ENCODE results near the gene SKIL. TPM values are rescaled to one million over a fixed set of nuclear protein-coding genes. Genes with fewer than 3 reads are reported as not detected.

SKIL gene
- total RNA-seq, 4 donors from 2014 or later, result 44.1 to 75.4 (median 58.9) TPM

DNA sequence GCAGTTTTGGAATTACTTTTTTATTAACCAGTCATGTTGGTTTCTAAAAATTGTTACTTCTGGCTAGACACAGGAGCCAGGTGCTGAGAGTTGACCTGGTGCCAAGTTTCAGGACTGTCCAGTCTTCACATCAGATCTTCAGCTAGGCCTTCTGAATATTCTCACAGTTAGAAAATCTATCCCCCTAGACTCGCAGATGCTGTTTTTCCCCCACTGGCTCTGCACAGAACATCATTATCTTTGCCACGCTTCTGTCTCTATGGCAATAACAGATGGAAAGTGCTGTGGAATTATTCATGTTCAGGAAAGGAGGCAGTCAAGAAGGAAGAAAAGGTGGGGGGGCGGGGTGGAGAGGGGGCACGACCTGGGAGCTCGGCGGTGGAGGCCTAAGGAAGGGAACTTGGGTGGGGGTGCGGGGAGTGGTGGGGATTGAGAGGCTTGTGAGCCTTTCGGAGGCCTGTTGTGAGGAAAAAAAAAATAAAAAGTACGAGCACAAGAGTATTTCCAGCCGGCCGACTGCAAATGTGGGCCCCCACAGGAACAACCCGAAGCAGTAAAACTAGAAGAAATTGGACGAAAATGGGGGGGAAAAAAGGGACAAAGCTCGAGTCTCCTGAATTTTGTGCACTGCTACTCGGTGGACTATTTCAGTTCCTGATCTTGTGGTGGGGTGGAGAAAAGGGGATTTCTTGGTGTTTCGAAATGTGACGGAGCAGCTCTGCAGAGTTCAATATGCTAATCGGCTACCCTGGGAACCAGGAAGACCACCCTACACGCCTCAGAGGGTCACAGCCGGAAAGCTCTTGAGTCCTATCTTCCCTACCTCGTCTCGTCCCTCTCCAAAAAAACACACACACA, 1.5 kb upstream of the SKIL start:
- Histone ChIP-seq H3K27me3 (no peaks in the 10 kb centered on the region), H3K9me3 (no peaks in the 10 kb centered on the region), H3K4me1 (peaks cover 11 to 15% of the 10 kb centered on the region in 2 donors), H3K4me3 (replicated peaks in 1 of 3) (peak overlapping the region in 2 of 3 donors; percentile 18 to 96), H3K36me3 (peaks cover 0 to 2% of the 10 kb centered on the region in 2 donors), H3K27ac (peak overlapping the region; percentile 84 to 95 (median 89))
- TF ChIP-seq POLR2A (IDR thresholded peaks at IDR 0.05), result no peak
- TF ChIP-seq, protein P1, sequence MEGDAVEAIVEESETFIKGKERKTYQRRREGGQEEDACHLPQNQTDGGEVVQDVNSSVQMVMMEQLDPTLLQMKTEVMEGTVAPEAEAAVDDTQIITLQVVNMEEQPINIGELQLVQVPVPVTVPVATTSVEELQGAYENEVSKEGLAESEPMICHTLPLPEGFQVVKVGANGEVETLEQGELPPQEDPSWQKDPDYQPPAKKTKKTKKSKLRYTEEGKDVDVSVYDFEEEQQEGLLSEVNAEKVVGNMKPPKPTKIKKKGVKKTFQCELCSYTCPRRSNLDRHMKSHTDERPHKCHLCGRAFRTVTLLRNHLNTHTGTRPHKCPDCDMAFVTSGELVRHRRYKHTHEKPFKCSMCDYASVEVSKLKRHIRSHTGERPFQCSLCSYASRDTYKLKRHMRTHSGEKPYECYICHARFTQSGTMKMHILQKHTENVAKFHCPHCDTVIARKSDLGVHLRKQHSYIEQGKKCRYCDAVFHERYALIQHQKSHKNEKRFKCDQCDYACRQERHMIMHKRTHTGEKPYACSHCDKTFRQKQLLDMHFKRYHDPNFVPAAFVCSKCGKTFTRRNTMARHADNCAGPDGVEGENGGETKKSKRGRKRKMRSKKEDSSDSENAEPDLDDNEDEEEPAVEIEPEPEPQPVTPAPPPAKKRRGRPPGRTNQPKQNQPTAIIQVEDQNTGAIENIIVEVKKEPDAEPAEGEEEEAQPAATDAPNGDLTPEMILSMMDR (IDR thresholded peaks at IDR 0.05), result no peak
- 10 to 15% methylated on average over 22 of the region's 22 CpGs for WGBS, 2 donors
- intact Hi-C loops (cut with DNase I), result no loop called here
- peak; percentile 53 to 55 for DNase-seq

DNA sequence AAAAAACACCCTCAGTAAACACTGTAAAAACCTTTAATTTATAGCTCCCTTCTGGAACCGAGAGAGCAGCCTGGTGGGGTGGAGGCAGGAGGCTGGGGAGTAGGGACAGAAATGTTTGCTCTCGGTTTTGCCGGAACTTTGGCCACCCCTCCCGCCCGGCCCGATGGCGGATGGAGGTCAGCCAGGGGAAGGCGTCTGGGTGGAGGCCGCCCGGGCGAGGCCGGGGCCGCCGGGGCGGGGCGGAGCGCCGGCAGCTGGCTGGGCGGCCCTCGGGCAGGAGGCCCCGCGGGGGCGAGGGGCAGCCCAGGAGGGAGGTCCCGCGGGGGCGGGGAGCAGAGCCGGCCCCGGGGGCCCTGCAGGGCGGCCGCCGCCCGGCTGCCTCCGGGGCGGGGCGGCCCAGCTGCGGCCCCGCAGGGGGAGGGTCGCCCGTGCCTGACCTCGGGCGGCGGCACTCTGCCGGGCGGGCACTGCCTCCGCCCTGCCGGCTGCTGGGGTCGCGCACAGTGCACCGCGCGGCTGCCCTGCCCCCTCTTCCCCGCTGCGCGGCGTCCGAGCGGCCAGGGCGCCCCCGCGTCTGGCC, 829 bp upstream of the SKIL start:
- WGBS, 2 donors, result 0% methylated on average over 3 to 15 of the region's 60 CpGs
- intact Hi-C loops (cut with DNase I), result no loop called here
- Histone ChIP-seq H3K4me1 (peaks cover 11 to 22% of the 10 kb centered on the region in 2 donors), H3K27ac (peak overlapping the region; percentile 84 to 95 (median 89)), H3K9me3 (no peaks in the 10 kb centered on the region), H3K36me3 (peaks cover 0 to 2% of the 10 kb centered on the region in 2 donors), H3K4me3 (replicated peaks in 1 of 3) (peak overlapping the region in 2 of 3 donors; percentile 18 to 96), H3K27me3 (no peaks in the 10 kb centered on the region)
- TF ChIP-seq, protein P1 (IDR thresholded peaks at IDR 0.05), result no peak
- peak in 1 of 2 donors; percentile 59 for TF ChIP-seq POLR2A (IDR thresholded peaks at IDR 0.05)
- peak; percentile 79 to 80 for DNase-seq

- TF ChIP-seq, protein P1 (IDR thresholded peaks at IDR 0.05), result peak in 2 of 6 experiments; percentile 19 to 36
- no peak for TF ChIP-seq POLR2A (IDR thresholded peaks at IDR 0.05)
- Histone ChIP-seq H3K27ac (peak overlapping the region; percentile 87 to 100 (median 94)), H3K4me1 (peaks cover 15 to 28% of the 10 kb centered on the region in 2 donors), H3K36me3 (peaks cover 0 to 2% of the 10 kb centered on the region in 2 donors), H3K9me3 (no peaks in the 10 kb centered on the region), H3K4me3 (replicated peaks in 1 of 3) (peak overlapping the region; percentile 52 to 96 (median 56)), H3K27me3 (no peaks in the 10 kb centered on the region)
- intact Hi-C loops (cut with DNase I), result no loop called here
- WGBS, 2 donors, result 7 to 9% methylated on average over 11 to 13 of the region's 44 CpGs
- peak; percentile 82 to 84 for DNase-seq
Observed at GRCh38 chr3:170358042-170359010, 811 bp downstream of the SKIL start.

- 61 to 67% methylated on average over 20 of the region's 20 CpGs for WGBS, 2 donors
- peak overlapping the region in 1 of 3 donors; percentile 87 for H3K27ac ChIP-seq
- peak overlapping the region in 1 of 3 donors; percentile 96 for H3K4me3 ChIP-seq (replicated peaks in 1 of 3)
- peaks cover 0 to 2% of the 10 kb centered on the region in 2 donors for H3K36me3 ChIP-seq
- no peak for TF ChIP-seq POLR2A (IDR thresholded peaks at IDR 0.05)
- TF ChIP-seq, protein P1 (IDR thresholded peaks at IDR 0.05), result no peak
- DNase-seq, result no peak
- H3K4me1 ChIP-seq, result peaks cover 17 to 32% of the 10 kb centered on the region in 2 donors
- H3K9me3 ChIP-seq, result no peaks in the 10 kb centered on the region
- H3K27me3 ChIP-seq, result no peaks in the 10 kb centered on the region
- intact Hi-C loops (cut with DNase I), result no loop called here
Observed at GRCh38 chr3:170359178-170359704, 1.7 kb downstream of the SKIL start.

Measured in thyroid gland (tissue), 4 donors.